Pancreas (tissue), 10 donors: Measurements from ENCODE around the gene MAPK14. TPM values are rescaled to one million over a fixed set of nuclear protein-coding genes. Genes with fewer than 3 reads are reported as not detected.

Experiments
- ATAC-seq, 4 donors: fragments of 200-7000 bp; cut with Tn5 transposase; one replicate each; pipeline versions ENCODE4 v1.8.0 to v1.9.1; 2020; ENCODE audit warnings: mild to moderate bottlenecking in 4 of 4, moderate library complexity in 4 of 4
- DNase-seq, 6 donors: peaks; one replicate each; pipeline ENCODE4 v3.0.0-alpha.2; 2020
- FAIRE-seq: peaks from 2 replicates; lab custom pipeline; 2012; peaks lifted over from hg19 to GRCh38; lab: Jason Lieb, UNC
- H3K27ac ChIP-seq, 4 donors: fragments of 200-600 bp; sonication (generic); 1 replicate in 3 of 4; 2 replicates in 1 of 4; pipeline versions ENCODE4 v1.5.0 to v1.8.0; 2020
- H3K27me3 ChIP-seq, 4 donors: fragments of 200-600 bp; one replicate each; pipeline ENCODE4 v1.8.0; 2021
- H3K36me3 ChIP-seq, 3 donors: fragments of 200-600 bp; sonication (generic) in 1 of 3; one replicate each; pipeline versions ENCODE4 v1.5.0 to v1.8.0; 2020 to 2021
- H3K4me1 ChIP-seq, 3 donors: fragments of 200-600 bp; one replicate each; pipeline ENCODE4 v1.8.0; 2021
- H3K4me3 ChIP-seq, 4 donors: fragments of 200-600 bp; sonication (generic) in 2 of 4; one replicate each; pipeline versions ENCODE4 v1.5.0 to v1.8.0; 2020 to 2021
- H3K9me3 ChIP-seq, 4 donors: fragments of 200-600 bp; one replicate each; pipeline ENCODE4 v1.8.0; 2021
- CTCF ChIP-seq, 4 donors: fragments of 200-600 bp; sonication (generic) in 3 of 4; IDR thresholded peaks; one replicate each; pipeline versions ENCODE4 v1.5.0 to v1.8.0; 2021; ENCODE audit warnings: antibody characterized with exemption in 4 of 4
- WGBS, 2 donors: extraction: QIAGEN DNeasy Blood & Tissue Kit; methylation state at CpG; one replicate each; pipeline ENCODE4 v1.1.7; 2013; 5-methylcytosine and 5-hydroxymethylcytosine counted together
- intact Hi-C, 3 donors: fragments of 100-400 bp; cut with DNase I; formaldehyde crosslinking; loops; one replicate each; pipeline versions ENCODE4 v1.11.1 to v1.14.2; 2022
- polyA plus RNA-seq, 2 donors: library from polyadenylated mRNA; stranded (reverse); fragments of 200-250 nt; gene quantifications; one replicate each; pipeline ENCODE4 v1.2.3, GENCODE V29; 2013
- total RNA-seq, 6 donors: library from RNA; stranded (reverse); fragmentation: NEBNext Ultra II Directional in 4 of 6; extraction: Animal tissue kit (Norgen Biotek cat#: 25700) in 4 of 6; gene quantifications; one replicate each; pipeline versions ENCODE4 v1.2.1 to v1.2.4, GENCODE V29; 2021 to 2023
- donor health status: healthy with polysubstance abuse.
- donor health status: DM: no; HTN: no; CAD: no; lungs with moderate emphysema.
- donor health status: DM: no; HTN: no; CAD: no.
- donor health status: control.
- donor health status: control.
- donor health status: Bipolar disorder and iron deficiency.
- donor health status: DM: yes; HTN: yes; CAD: no.
- donor health status: DM: no; HTN: no; CAD: no.
- donor health status: DM: no; HTN: no; CAD: no.
- donor health status: DM: yes; HTN: yes; CAD: no.

Gene MAPK14
- total and polyA plus RNA-seq, 8 donors: 6.8 to 29.9 (median 16.6) TPM

GRCh38 chr6:36130667-36131510, 103.3 kb downstream of the MAPK14 start:
- ATAC-seq (peak; percentile 66 to 75 (median 72)), FAIRE-seq (no peak), DNase-seq (peak; percentile 63 to 91 (median 79))
- intact Hi-C loops: no loop called here
- Histone ChIP-seq H3K27ac (peak overlapping the region; percentile 86 to 94 (median 92)), H3K4me3 (peak overlapping the region; percentile 42 to 66 (median 52)), H3K36me3 (peaks cover 0 to 6% (median 0%) of the 10 kb centered on the region in 3 donors), H3K27me3 (no peaks in the 10 kb centered on the region), H3K4me1 (peaks cover 3 to 15% (median 12%) of the 10 kb centered on the region in 3 donors), H3K9me3 (no peaks in the 10 kb centered on the region)
- TF ChIP-seq CTCF (IDR thresholded peaks at IDR 0.05): peak in 1 of 4 donors; percentile 12
- 5% methylated on average over 47 to 52 of the region's 52 CpGs for WGBS, 2 donors

- intact Hi-C loops: no loop called here
- H3K4me1 ChIP-seq: peaks cover 3 to 15% (median 12%) of the 10 kb centered on the region in 3 donors
- H3K9me3 ChIP-seq: no peaks in the 10 kb centered on the region
- DNase-seq (peak; percentile 77 to 89 (median 84)), ATAC-seq (peak; percentile 55 to 67 (median 60)), FAIRE-seq (no peak)
- H3K4me3 ChIP-seq: peak overlapping the region; percentile 42 to 66 (median 52)
- WGBS, 2 donors: 1 to 2% methylated on average over 8 of the region's 8 CpGs
- H3K27ac ChIP-seq: peak overlapping the region; percentile 86 to 94 (median 92)
- H3K36me3 ChIP-seq: peaks cover 0 to 14% (median 6%) of the 10 kb centered on the region in 3 donors
- no peak for TF ChIP-seq CTCF (IDR thresholded peaks at IDR 0.05)
- H3K27me3 ChIP-seq: no peaks in the 10 kb centered on the region
Measured at GRCh38 chr6:36131511-36132245, 104.1 kb downstream of the MAPK14 start.

GRCh38 chr6:36132246-36132895, 104.8 kb downstream of the MAPK14 start:
- DNase-seq (no peak), ATAC-seq (no peak), FAIRE-seq (no peak)
- H3K36me3 ChIP-seq: peaks cover 0 to 19% (median 8%) of the 10 kb centered on the region in 3 donors
- peak overlapping the region in 1 of 4 donors; percentile 66 for H3K4me3 ChIP-seq
- H3K4me1 ChIP-seq: peaks cover 3 to 15% (median 12%) of the 10 kb centered on the region in 3 donors
- H3K27me3 ChIP-seq: no peaks in the 10 kb centered on the region
- no peaks in the 10 kb centered on the region for H3K9me3 ChIP-seq
- peak overlapping the region in 1 of 4 donors; percentile 94 for H3K27ac ChIP-seq
- intact Hi-C loops: no loop called here
- TF ChIP-seq CTCF (IDR thresholded peaks at IDR 0.05): no peak
- 91 to 93% methylated on average over 5 of the region's 5 CpGs for WGBS, 2 donors

GRCh38 chr6:36133148-36133547, 105.5 kb downstream of the MAPK14 start:
- H3K36me3 ChIP-seq: peaks cover 0 to 26% (median 8%) of the 10 kb centered on the region in 3 donors
- ATAC-seq (no peak), DNase-seq (no peak), FAIRE-seq (no peak)
- 86 to 96% methylated on average over 4 of the region's 4 CpGs for WGBS, 2 donors
- no peak for TF ChIP-seq CTCF (IDR thresholded peaks at IDR 0.05)
- H3K27me3 ChIP-seq: no peaks in the 10 kb centered on the region
- H3K27ac ChIP-seq: no peak overlapping the region
- H3K4me3 ChIP-seq: no peak overlapping the region
- no peaks in the 10 kb centered on the region for H3K9me3 ChIP-seq
- H3K4me1 ChIP-seq: peaks cover 3 to 15% (median 12%) of the 10 kb centered on the region in 3 donors
- intact Hi-C loops: no loop called here
